Keratinocyte (primary cell): ENCODE results near the gene KDM3B. TPM values are rescaled to one million over a fixed set of nuclear protein-coding genes. Genes with fewer than 3 reads are reported as not detected.

Source experiments
- DNase-seq: peaks from one replicate; pipeline ENCODE4 v3.0.0-alpha.2; 2011; ENCODE audit warnings: low read depth, missing footprints, low spot score
- FAIRE-seq: peaks from 2 replicates; lab custom pipeline; 2011; peaks lifted over from hg19 to GRCh38; lab: Jason Lieb, UNC
- H2AFZ ChIP-seq: 2 replicates; pipeline ENCODE4 v1.6.0; 2012; ENCODE audit warnings: low read length, control low read depth, inconsistent platforms; ENCODE audit not compliant: control insufficient read depth
- H3K27ac ChIP-seq: 2 replicates; pipeline ENCODE4 v1.5.1; 2011; ENCODE audit warnings: low read length; ENCODE audit not compliant: control insufficient read depth, insufficient read depth
- H3K27me3 ChIP-seq: 3 replicates; pipeline ENCODE4 v1.6.0; 2011; ENCODE audit warnings: low read length; ENCODE audit not compliant: control insufficient read depth, insufficient read depth; ENCODE audit errors: extremely low read depth
- H3K36me3 ChIP-seq, 2 experiments: 2 replicates in 1 of 2; 3 replicates in 1 of 2; pipeline ENCODE4 v1.5.1; 2011; ENCODE audit warnings: low read length in 2 of 2, mild to moderate bottlenecking in 1 of 2; ENCODE audit not compliant: control insufficient read depth in 2 of 2, insufficient read depth in 2 of 2; ENCODE audit errors: extremely low read depth in 1 of 2
- H3K4me1 ChIP-seq: 3 replicates; pipeline ENCODE4 v1.5.1; 2011; ENCODE audit warnings: low read length; ENCODE audit not compliant: control insufficient read depth, insufficient read depth; ENCODE audit errors: extremely low read depth
- H3K4me2 ChIP-seq: 3 replicates; pipeline ENCODE4 v1.6.0; 2011; ENCODE audit warnings: low read depth, low read length; ENCODE audit not compliant: control insufficient read depth, insufficient read depth; ENCODE audit errors: extremely low read depth
- H3K4me3 ChIP-seq, 3 experiments: fragments of 200-600 bp in 1 of 3; sonication (generic) in 1 of 3; 2 replicates in 2 of 3; 3 replicates in 1 of 3; pipeline ENCODE4 v1.5.1; 2011 to 2016; ENCODE audit warnings: low read length in 3 of 3, mild to moderate bottlenecking in 3 of 3, control low read depth in 2 of 3, inconsistent platforms in 1 of 3, low read depth in 1 of 3, mixed read lengths in 1 of 3, mixed run types in 1 of 3, moderate library complexity in 1 of 3; ENCODE audit not compliant: control insufficient read depth in 2 of 3, insufficient read depth in 2 of 3; ENCODE audit errors: extremely low read depth in 1 of 3
- H3K79me2 ChIP-seq: 2 replicates; pipeline ENCODE4 v1.6.0; 2012; ENCODE audit warnings: low read length; ENCODE audit not compliant: control insufficient read depth, insufficient read depth
- H3K9ac ChIP-seq: 3 replicates; pipeline ENCODE4 v1.6.0; 2011; ENCODE audit warnings: low read length; ENCODE audit not compliant: control insufficient read depth, insufficient read depth; ENCODE audit errors: extremely low read depth
- H3K9me1 ChIP-seq: 3 replicates; pipeline ENCODE4 v1.6.0; 2011; ENCODE audit warnings: low read length; ENCODE audit not compliant: control insufficient read depth, insufficient read depth; ENCODE audit errors: extremely low read depth
- H3K9me3 ChIP-seq: 2 replicates; pipeline ENCODE4 v1.5.1; 2012; ENCODE audit warnings: low read depth, low read length; ENCODE audit not compliant: control insufficient read depth
- H4K20me1 ChIP-seq: 3 replicates; pipeline ENCODE4 v1.6.0; 2011; ENCODE audit warnings: low read length; ENCODE audit not compliant: control insufficient read depth, insufficient read depth; ENCODE audit errors: extremely low read depth
- EZH2 ChIP-seq: IDR thresholded peaks from one replicate; pipeline ENCODE4 v1.6.1; 2012; ENCODE audit warnings: inconsistent platforms, mild to moderate bottlenecking, low read length, moderate library complexity
- dilution Hi-C: fragments of 300-500 bp; cut with MboI; formaldehyde crosslinking; loops from one replicate; pipeline ENCODE4 v1.7.0; 2020; ENCODE audit warnings: low sequenced_read_pairs; ENCODE audit not compliant: extremely low pct_ligation_motif_present
- polyA plus RNA-seq, 5 experiments: library from polyadenylated mRNA; depleted of rRNA in 3 of 5; stranded (reverse) in 3 of 5; stranded (forward) in 1 of 5; unstranded in 1 of 5; fragments of >200 nt; gene quantifications; 1 replicate in 1 of 5; 2 replicates in 3 of 5; 3 replicates in 1 of 5; pipeline versions ENCODE4 v1.2.1 to v1.2.3, GENCODE V29; 2011 to 2012; ENCODE audit warnings: missing spikeins in 2 of 5, low read depth in 1 of 5, low replicate concordance in 1 of 5
- TF ChIP-seq, protein P1 (sequence below), 3 experiments: IDR thresholded peaks in 1 of 3; conservative IDR thresholded peaks in 1 of 3; optimal IDR thresholded peaks in 1 of 3; 2 replicates in 2 of 3; 3 replicates in 1 of 3; pipeline versions ENCODE3 to v1.5.1; 2011; ENCODE audit warnings: low read length in 3 of 3, mild to moderate bottlenecking in 3 of 3, moderate library complexity in 2 of 3, control low read depth in 1 of 3, inconsistent platforms in 1 of 3; ENCODE audit not compliant: insufficient read depth in 2 of 3; ENCODE audit errors: extremely low read depth in 1 of 3

The KDM3B gene
- polyA plus RNA-seq, 1 donor (not counting 4 experiments of a cell fraction or from before 2014, with no cell fraction given), result 28.8 TPM

DNA sequence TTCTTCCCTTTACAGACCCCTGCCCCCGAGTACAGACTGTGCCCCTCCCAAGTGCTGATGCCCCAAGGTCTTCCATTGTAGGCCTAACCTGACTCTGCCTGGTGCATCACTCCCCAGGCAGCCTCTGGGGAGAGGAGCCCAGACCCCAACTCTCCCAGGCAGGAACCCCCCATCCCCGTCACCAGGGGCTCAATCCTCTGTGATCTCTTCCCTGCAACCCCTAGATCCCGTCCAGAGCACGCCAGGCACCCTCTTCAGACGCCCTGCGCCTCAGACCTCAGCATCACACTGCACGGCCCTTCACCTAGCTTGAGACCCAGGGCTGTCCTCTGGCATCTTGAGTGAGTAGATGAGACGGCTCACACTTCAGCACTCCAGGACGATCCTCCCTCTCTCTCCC lies 106.4 kb downstream of the KDM3B start:
- no peak for FAIRE-seq
- H4K20me1 ChIP-seq, result no peaks in the 10 kb centered on the region
- H3K79me2 ChIP-seq, result no peaks in the 10 kb centered on the region
- no peaks in the 10 kb centered on the region for H3K9me1 ChIP-seq
- H3K4me1 ChIP-seq, result peaks cover 10% of the 10 kb centered on the region
- no peak for TF ChIP-seq EZH2
- TF ChIP-seq, protein P1, sequence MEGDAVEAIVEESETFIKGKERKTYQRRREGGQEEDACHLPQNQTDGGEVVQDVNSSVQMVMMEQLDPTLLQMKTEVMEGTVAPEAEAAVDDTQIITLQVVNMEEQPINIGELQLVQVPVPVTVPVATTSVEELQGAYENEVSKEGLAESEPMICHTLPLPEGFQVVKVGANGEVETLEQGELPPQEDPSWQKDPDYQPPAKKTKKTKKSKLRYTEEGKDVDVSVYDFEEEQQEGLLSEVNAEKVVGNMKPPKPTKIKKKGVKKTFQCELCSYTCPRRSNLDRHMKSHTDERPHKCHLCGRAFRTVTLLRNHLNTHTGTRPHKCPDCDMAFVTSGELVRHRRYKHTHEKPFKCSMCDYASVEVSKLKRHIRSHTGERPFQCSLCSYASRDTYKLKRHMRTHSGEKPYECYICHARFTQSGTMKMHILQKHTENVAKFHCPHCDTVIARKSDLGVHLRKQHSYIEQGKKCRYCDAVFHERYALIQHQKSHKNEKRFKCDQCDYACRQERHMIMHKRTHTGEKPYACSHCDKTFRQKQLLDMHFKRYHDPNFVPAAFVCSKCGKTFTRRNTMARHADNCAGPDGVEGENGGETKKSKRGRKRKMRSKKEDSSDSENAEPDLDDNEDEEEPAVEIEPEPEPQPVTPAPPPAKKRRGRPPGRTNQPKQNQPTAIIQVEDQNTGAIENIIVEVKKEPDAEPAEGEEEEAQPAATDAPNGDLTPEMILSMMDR (optimal IDR thresholded peaks at IDR 0.05 in 1 of 3, IDR thresholded peaks at IDR 0.05 in 1 of 3, conservative IDR thresholded peaks at IDR 0.05 in 1 of 3; ENCODE audit: extremely low read depth in 1 of 3, insufficient read depth in 2 of 3, low read length in 3 of 3), result no peak
- dilution Hi-C loops, result no loop called here
- H3K9me3 ChIP-seq, result no peaks in the 10 kb centered on the region
- no peak overlapping the region for H3K27ac ChIP-seq
- no peak for DNase-seq
- no peaks in the 10 kb centered on the region for H3K36me3 ChIP-seq
- no peaks in the 10 kb centered on the region for H3K27me3 ChIP-seq
- H3K9ac ChIP-seq, result no peak overlapping the region
- H3K4me2 ChIP-seq, result no peak overlapping the region
- H2AFZ ChIP-seq, result no peak overlapping the region
- no peak overlapping the region for H3K4me3 ChIP-seq

DNA sequence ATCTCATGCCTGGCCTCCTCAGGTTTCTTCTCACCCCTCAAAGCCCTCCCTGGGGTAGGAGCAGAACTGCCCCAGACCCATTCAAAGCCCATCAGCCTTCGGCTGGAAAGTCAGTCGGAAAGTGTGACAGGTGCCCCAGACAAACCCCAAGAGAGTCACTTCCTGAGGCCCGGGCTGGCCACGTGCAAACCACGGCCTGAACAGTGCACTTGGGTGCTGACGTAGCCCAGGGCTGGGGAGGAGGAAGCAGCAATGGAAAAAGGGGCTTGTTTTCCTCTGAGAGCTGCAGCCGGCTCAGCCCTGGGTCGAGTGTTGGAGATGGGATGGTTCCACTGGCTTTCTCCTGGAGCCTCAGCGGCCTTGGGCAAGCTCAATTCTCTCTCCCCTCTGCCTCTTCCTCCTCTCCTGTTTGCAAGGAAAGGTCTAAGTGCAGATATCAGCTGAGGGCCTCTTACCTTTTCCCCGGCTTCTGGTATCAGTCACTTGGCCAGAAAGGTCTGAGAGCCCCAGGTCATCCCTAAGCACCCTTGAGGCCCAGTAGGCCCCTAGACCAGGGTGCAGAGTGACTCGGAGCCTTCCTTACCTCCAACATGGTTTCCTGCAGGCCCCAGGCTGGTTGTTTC lies 106.9 kb downstream of the KDM3B start:
- no peak overlapping the region for H3K27ac ChIP-seq
- no peak for FAIRE-seq

More for the DNA sequence above, 106.9 kb downstream of the KDM3B start:
- no peak overlapping the region for H3K9ac ChIP-seq
- H3K36me3 ChIP-seq, result no peaks in the 10 kb centered on the region
- H3K27me3 ChIP-seq, result no peaks in the 10 kb centered on the region
- TF ChIP-seq, protein P1 (optimal IDR thresholded peaks at IDR 0.05 in 1 of 3, IDR thresholded peaks at IDR 0.05 in 1 of 3, conservative IDR thresholded peaks at IDR 0.05 in 1 of 3; ENCODE audit: extremely low read depth in 1 of 3, insufficient read depth in 2 of 3, low read length in 3 of 3), result no peak
- TF ChIP-seq EZH2, result no peak
- dilution Hi-C loops, result no loop called here
- no peaks in the 10 kb centered on the region for H3K79me2 ChIP-seq
- no peaks in the 10 kb centered on the region for H3K9me1 ChIP-seq
- peaks cover 12% of the 10 kb centered on the region for H3K4me1 ChIP-seq
- no peak overlapping the region for H3K4me3 ChIP-seq
- DNase-seq, result no peak
- no peak overlapping the region for H2AFZ ChIP-seq
- H4K20me1 ChIP-seq, result no peaks in the 10 kb centered on the region
- no peaks in the 10 kb centered on the region for H3K9me3 ChIP-seq
- no peak overlapping the region for H3K4me2 ChIP-seq
